HG02938 (cell line): ENCODE measurements around the gene CPE.
"Not testable (repeated sequence)": the region's sequence is repeated elsewhere in the genome, so short reads cannot be mapped to it uniquely, and the experiment has no call there.

ENCODE experiments used
- ATAC-seq: cut with Tn5 transposase; IDR thresholded peaks from one replicate; pipeline ENCODE4 v1.9.1; 2021; ENCODE audit warnings: mild to moderate bottlenecking, moderate library complexity; ENCODE audit not compliant: unreplicated experiment

Gene CPE

DNA sequence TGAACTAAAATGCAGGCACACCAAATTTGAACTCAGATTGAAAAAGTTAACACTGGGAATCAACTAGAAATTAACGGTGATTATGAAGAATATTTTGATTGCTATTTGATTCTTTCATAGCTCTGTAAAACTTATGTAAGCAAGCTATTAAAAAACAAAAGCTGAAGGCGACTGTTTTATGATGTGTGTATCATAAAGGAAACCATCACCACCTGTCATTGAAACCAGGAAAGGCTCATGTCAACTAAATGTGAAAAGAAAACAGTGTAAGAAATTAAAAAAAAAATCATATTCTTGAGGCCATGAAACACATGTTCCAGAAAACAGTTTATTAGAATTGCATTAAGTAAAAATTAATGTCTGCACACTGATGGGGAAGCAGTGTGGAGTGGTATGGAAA is 24.2 kb downstream of the CPE start:
- no peak for ATAC-seq

DNA sequence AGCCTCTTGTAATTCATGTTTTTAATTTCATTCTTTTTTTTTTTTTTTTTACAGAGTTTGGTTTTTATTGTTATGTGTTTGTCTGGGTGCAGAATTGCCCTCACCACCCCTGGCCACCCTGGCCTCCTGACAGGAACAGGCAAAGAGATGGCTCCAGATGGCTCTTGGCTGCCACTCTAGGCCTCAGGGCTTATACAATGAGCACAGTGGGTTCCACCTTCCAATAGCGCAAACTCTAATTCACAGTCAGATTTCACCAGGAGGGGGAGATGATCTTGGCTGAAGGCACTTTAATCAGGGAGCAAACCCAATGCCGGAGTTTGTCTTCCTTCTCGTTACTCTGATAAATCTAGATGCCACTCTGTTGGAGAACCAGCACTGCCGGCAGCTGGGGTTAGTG is 24.8 kb downstream of the CPE start:
- no peak for ATAC-seq

DNA sequence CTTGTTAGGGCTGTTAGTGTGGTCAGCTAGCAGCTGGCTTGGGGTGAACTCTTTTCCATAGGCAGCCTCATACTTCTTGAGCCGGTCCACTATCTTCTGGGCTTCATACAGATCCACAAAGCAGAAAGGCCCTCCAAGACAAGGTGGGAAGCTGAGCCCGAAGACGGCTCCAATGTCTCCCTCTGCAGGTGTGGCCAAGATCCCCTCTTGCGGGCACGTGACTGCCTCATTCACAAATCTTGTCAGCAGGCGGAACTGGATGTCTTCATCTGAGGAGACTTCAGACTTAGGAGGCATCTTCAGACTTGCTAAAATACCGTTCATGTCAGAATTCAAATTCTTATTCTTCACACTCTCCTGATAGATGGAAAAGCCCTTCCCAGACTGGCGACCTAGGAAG is 25.3 kb downstream of the CPE start:
- no peak for ATAC-seq

DNA sequence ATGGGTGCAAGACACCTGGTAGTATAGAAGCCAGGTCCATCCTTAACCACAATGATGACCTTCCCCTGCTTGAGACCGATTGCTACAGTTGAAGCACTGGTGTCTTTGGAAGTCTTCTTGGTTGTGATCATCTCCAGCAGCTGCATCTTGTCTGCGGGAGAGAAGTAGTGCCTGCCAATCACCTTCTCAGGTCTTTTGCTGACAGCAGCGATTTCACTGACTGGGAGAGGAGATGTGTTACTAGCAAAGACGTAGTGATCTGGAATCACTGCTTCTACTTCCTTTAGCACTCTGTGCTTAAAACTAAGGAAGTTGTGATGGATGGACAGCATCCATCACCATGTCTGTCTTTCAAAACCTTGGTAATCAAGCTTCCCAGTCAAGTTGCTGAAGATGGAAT is 25.9 kb downstream of the CPE start:
- ATAC-seq = no peak

DNA sequence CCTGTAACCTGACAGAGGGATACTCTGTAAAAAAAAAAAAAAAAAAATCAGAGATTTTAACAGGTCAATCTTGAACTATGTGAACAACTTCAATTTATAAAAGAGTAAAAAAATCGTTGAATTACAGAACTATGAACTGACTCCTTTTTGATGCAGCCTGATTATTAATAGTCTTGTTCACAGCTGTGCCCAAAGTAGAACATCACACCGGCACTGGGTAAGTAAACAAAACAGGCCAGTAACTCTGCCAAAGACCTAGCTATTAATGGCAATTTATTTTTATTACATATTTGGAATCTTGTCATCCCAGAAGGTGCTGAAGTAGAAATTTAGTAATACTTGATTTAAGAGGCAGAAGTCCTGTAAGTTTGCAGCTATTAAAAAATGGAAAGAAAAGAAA is 31.4 kb downstream of the CPE start:
- no peak for ATAC-seq

DNA sequence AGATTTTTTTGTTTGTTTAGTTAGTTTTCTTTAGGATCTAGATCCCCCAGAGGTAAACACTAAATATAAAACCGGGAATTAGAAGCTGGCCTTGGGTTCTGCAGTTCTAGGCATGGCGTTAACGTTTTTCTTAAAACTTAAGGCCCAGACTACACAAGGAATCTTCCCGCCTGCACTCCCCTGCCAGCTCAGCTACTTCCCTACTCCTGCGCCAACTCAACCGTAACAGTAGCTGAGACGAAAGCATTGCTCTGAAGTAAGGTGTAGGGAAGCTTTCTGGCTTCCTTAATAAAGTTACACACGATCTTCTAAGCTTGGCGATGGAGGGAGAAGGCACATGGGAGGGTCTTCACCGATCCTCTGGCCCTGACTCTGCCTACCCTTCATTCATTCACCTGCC is 37.1 kb downstream of the CPE start:
- ATAC-seq = no peak

DNA sequence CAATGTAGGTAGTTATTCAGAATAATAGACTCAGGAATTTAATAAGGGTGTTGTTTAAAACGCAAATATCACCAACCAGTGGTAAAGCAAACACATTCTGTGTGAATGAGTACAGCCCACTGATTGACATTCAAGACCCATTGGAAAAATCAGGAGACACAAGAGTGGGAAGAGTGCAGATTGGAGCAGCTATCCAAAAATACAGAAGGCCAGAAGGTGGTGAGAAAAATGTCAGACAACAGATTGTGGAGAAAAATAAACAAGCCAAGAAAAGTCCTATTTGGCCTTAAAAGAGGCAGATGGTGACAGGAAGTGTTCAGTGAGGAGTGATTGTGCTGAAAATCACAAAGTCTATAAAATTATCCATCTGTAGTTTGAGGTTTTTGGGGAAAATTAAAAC is 39.3 kb downstream of the CPE start:
- no peak for ATAC-seq

DNA sequence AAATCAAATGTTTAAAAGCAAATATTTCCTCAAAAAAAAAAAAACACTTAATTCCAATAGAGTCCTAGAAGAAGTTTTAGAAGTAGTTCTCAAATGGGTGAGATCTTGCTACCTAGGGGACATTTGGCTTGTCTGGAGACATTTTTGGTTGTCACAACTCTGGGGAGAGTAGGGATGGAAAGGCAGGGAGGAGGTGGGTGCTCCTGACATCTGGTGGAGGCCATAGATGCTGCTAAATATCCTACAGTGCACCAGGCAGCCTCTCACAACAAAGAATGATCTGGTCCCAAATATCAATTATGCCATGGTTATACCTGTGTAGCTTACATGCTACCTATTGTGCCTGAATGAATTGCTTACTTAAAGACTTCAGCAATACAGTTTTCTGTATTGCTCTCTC is 46.8 kb downstream of the CPE start:
- ATAC-seq = no peak

DNA sequence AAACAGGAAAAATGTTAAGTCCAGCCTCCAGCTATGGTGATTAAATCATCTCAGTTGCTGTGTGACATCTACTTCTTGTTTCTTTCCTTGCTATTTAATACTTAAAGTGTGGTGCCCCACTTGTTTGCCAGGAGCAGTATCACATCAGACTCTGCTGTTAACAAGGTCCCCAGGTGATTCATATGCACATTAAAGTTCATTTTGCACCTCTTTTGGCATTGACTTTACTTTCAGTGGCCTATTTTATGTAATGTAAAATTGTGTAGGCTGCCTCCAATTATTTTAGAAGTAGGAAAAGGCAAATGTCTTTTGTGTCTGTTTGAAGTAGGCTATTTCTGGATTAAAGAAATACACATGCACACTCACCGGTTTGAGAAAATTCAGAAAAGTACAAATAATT is 47.5 kb downstream of the CPE start:
- ATAC-seq = no peak

DNA sequence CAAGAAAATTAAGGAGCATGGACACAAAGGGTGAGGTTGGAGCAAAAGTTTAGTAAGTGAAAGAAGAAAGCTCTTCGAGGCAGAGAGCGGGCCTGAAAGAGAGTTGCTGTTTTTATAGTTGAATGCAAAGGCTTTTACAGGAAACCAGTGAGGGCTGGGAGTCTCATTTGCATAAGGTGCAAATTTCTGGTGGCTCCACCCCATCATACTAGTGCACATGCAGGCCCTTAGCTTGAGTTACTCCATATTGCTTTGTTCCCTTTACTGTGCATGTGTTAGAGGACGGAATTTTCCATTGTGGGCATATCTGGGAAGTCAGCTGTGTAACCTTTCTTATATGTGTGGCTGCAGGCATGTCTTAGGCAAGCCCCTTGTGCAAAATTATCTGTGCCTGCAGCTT is 48.0 kb downstream of the CPE start:
- ATAC-seq = no peak

DNA sequence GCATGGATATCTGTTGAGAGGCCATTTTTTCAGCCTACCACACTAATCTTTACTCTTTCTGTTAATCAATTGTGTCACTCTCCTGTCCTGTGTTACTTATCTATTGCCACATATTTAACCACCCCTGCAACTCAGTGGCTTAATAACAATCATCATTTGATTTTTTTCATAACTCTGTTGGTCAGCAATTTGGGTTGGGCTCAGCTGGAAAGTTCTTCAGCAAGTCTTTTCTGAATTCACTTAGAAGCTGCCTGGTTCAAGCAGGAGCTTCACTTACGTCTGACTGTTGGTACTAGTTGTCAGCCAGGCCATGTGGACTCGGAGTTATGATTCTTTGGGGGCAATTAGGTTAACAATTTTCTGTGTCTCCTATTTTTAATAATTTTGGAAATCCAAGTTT is 50.1 kb downstream of the CPE start:
- ATAC-seq = no peak

DNA sequence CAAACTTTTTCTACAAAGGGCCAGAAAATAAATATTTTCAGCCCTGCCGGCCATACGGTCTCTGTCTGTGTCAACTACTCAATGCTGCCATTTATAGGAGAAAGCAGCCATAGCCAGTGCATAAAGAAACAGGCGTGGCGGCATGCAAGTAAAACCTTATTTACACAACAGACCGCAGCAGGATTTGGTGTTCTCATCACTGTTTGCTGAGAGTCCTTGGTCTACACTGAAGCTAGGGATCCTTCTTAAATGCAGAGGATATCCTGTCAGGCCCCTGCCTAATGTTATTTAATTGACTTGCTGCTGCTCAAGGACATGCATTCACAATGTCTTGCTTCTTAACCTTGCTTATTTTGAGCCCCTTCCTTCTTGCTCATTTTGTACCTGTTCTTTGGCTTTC is 54.7 kb downstream of the CPE start:
- ATAC-seq = no peak

DNA sequence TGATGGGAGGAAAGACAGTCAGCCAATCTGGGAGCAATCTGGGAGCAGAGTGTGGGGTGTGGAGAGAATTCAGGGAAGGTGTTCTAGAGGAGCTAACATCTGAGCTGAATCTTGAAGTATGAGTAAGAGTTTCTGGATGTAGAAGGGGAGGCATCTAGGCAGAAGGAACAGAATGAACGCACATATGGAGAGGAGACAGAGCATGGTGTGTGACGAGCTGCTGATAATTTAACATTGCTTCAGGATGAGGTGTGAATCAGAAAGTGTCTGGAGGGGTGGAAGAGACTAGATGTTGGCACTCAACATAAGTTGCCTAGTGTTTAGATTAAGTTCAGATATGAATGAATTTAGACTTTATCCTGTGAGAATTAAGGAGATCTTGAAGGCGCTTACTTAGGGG is 58.9 kb downstream of the CPE start:
- no peak for ATAC-seq

DNA sequence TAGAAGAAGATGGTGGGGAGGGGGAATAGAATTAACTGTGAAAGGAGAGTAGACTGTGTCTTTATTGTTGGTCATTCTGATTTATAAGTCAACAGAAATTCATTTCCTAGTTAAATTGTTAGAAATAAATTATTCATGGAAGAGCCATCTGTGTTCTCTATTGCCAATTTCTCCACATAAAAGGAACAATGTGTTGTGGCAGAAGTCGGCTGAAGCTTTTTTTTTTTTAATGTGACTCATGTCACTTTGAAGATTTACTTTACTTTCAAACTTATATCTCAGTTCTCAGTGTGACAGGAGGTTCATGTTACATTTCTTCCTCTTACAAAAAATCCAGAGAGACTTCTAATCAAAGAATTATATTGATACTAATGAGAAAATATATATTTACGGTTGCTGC is 60.5 kb downstream of the CPE start:
- no peak for ATAC-seq

DNA sequence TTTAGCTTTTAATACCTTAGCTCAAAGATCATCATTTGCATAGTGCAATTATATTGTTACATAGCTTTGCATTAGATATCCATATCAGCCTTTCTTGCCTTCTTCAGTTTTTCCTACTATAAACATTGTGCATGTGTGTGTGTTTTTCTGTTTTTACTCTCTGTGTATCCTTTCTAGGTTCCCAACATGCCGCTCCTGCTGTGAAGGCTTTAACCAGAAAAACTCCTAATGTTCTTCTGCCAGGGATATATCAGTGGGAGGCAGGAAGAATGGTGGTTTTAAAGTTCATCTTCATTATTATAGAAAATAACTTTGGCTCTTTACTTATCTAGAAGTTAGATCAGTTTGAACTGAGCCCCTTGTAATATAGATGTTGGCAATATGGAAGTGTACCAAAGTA is 61.2 kb downstream of the CPE start:
- no peak for ATAC-seq

DNA sequence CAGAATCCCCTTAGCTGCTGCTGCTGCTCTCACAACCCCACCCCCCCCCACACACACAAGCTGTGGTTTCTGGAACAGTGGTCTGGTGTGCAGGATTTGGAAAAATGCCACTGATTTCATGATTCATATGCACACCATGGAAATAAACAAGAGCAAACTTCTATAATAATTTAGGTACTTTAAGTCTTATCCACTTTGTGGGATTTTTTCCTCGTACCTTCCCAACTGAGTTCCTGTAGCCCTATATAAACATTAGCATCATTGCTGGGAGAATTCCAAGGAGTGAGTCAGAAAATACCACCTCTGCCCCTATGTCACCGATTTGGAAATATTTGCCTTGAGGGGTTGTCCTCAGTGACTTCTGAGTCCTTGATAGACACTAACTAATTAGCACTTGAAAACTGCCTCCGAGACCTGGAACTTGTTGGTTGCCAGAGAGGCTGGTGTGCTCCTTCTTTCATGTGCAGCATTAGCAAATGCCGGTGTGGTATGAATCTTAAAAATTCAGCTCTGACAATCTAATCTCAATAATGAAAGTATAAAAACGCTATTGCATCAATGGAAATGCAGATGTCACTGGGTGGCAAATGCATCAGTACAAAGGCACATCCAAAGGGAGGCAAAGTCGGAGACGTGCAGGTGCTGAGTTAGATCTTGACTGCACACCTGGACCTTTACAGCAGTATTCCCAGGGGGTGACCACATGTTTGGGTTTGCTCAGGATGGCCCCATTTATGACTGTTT is 61.8 kb downstream of the CPE start:
- ATAC-seq = no peak

DNA sequence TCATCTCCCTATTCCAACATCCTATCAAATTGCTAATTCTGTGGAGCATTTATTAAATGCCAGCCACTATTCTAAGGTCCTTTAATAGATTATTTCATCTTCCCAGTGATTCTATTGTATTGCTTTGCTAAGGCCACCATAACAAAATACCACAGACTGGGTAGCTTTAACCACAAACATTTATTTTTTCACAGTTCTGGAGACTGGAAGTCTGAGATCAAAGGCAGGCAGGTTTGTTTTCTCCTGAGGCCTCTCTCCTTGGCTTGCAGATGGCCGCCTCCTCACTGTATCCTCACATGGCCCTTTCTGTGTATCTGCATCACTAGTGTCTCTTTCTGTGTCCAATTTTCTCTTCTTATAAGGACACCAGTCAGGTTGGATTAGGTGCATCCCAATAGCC is 64.5 kb downstream of the CPE start:
- no peak for ATAC-seq

DNA sequence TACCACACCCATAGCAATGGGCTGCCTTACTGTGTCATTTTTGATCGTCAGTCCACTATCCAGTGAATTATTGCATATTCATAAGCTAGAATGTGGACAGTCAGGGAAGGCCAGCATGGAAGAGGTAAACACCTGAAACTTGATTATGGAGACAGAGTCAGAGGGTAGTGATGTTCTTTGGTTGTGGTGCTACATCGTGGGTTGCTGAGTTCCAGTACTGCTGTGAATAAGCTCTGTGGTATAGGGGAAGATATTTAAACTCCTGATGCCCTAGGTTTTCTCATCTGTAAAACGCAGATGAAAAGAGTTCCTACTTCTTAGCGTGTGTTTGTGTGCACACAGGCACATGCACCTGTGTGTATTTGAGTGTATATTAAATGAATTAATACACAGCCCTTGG is 69.9 kb downstream of the CPE start:
- ATAC-seq = no peak

DNA sequence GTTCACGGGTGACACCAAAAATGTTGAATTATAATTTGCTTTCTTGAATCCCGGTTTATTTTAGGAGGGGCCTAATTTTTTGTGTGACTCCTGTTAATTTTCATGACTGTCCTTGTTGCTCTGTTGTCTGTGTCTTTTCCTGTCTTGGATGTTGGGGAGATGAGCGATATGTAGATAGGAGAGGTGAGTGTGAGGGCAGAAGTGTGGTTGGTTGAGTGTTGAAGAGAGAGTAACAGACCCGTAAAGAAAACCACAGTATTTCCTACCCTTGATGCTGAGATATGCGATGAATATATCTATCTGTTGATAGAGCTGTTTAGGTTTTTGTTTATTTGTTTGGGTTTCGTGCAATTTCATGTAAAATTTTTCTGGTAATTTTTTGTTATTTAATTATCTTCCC is 70.5 kb downstream of the CPE start:
- ATAC-seq = no peak

DNA sequence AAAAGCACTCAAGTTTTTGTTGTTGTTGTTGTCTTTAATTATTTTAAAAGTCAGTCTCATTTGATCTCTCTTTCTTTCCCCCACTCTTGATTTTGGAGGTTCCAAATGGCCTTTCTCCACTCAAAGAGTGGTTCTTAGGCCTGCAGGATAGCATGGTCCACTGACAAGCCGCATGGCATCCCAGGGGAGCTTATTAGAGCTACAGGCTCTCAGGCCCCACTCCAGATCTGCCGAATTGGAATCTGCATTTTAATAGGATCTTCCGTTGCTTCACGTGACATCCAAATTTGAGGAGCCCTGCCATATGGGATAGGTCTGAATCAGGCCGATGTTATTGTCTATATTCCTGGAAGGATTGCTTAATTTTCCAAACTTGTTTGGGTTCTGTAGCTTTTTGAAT is 72.1 kb downstream of the CPE start:
- no peak for ATAC-seq

DNA sequence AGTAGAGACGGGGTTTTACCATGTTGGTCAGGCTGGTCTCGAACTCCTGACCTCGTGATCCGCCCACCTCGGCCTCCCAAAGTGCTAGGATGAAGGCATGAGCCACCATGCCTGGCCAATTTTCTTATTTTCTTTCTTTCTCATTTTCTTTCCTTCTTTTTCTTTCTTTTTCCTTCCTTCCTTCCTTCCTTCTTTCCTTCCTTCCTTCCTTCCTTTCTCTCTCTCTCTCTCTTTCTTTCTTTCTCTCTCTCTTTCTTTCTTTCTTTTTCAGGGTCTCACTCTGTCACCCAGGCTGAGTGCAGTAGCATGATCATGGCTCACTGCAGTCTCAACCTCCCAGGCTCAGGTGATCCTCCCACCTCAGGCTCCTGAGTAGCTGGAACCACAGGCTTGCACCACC is 74.3 kb downstream of the CPE start:
- ATAC-seq = not testable (repeated sequence)

DNA sequence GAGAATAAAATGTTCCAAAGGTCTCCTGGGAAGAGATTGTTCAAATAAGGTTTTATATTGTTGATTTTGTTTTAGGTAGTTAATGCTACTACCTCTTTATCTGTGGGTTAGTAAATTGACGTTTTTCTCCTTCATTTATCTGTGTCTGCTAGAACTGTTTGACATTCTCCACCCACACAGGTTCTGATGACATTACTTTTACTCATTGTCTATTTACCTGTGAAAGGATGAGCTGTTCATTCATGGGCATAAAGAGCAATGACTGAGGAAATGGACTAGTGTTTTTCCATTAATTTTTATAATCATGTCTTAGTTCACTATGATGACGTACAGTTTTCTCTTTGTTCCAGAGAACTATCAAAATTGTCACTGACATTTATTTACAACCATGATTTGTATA is 75.6 kb downstream of the CPE start:
- no peak for ATAC-seq

DNA sequence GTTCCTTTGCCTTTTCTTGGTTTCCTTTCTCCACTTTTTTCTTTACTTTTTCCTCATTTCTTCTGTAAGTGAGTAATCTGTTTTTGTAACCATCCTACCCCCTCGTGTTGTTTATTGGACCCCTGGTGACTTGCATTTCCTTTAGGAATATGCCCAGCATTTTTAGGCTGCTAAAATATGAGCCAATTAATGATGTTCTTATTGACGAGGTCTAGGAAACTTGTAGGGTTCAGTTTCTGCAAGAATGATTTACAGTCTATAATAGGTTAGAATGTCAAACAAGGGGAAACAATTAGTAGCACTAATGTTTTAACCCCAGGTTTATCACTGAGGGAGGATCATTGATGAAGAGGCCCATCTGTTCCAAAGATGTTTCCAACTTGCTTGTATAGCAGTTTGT is 79.0 kb downstream of the CPE start:
- no peak for ATAC-seq

DNA sequence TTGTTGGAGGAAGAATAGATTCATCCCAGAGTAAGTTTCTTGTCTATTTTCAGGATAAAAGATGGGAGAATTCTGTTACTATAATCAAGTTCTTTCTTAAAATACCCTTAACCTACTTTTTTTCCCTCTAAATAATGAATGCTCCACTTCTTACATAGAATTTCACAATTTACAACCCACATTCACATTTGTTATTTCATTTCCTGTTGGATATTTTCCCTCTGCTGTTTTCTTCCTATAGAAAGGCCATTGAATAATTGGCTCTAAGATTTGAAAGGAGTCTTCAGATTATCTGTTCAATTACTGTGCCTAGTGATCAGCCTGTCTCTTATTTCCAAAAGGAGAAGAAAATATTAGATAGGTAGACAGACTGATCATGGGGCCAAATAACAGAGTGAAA is 79.7 kb downstream of the CPE start:
- no peak for ATAC-seq
